HepG2 (cell line): ENCODE data around the gene CCDC158. TPM values are rescaled to one million over a fixed set of nuclear protein-coding genes. Genes with fewer than 3 reads are reported as not detected.
A peak's percentile ranks its signal among the peaks of the same experiment; 100 is the strongest.

Experiments used
- HCFC1 ChIP-seq: fragments of 150-350 bp; IDR thresholded peaks from 2 replicates; pipeline ENCODE4 v1.6.1; 2014; ENCODE audit warnings: low read depth, low read length
- HNF4A ChIP-seq: sonication (generic); formaldehyde crosslinking; IDR thresholded peaks from 2 replicates; pipeline ENCODE4 v1.4.0; 2020; ENCODE audit warnings: missing genetic modification reagents
- HOXA3 ChIP-seq: sonication (generic); formaldehyde crosslinking; IDR thresholded peaks from 2 replicates; pipeline ENCODE4 v1.5.0; 2020; ENCODE audit warnings: missing genetic modification reagents
- JDP2 ChIP-seq: sonication (generic); formaldehyde crosslinking; IDR thresholded peaks from 2 replicates; pipeline ENCODE4 v1.8.1; 2022; ENCODE audit warnings: missing genetic modification reagents, borderline replicate concordance
- MAFG ChIP-seq: sonication (generic); formaldehyde crosslinking; IDR thresholded peaks from 2 replicates; pipeline ENCODE4 v1.5.1; 2020; ENCODE audit warnings: mild to moderate bottlenecking, missing genetic modification reagents
- MEIS1 ChIP-seq: sonication (generic); formaldehyde crosslinking; IDR thresholded peaks from 2 replicates; pipeline ENCODE4 v1.9.0; 2021; ENCODE audit warnings: mild to moderate bottlenecking, missing genetic modification reagents, moderate library complexity, borderline replicate concordance
- NCOA2 ChIP-seq: sonication (generic); formaldehyde crosslinking; IDR thresholded peaks from 2 replicates; pipeline ENCODE4 v1.8.0; 2022; ENCODE audit warnings: inconsistent platforms
- NFKBIZ ChIP-seq: IDR thresholded peaks from 2 replicates; pipeline ENCODE4 v1.6.1; 2018; ENCODE audit warnings: missing genetic modification reagents, missing compliant biosample characterization
- PHF5A ChIP-seq: IDR thresholded peaks from one replicate; pipeline ENCODE4 v1.6.1; 2018; ENCODE audit warnings: low read depth, missing genetic modification reagents; ENCODE audit not compliant: unreplicated experiment
- SP1 ChIP-seq, 2 experiments: fragments of 450-650 bp in 1 of 2; sonication (generic) in 1 of 2; formaldehyde crosslinking in 1 of 2; IDR thresholded peaks; 2 replicates each; pipeline versions ENCODE4 v1.4.0 to v1.6.1; 2016 to 2020; ENCODE audit warnings: missing genetic modification reagents in 1 of 2
- SRSF9 ChIP-seq: fragments of 200-400 bp; formaldehyde crosslinking; IDR thresholded peaks from 2 replicates; pipeline ENCODE4 v1.6.1; 2018; ENCODE audit warnings: borderline replicate concordance, mild to moderate bottlenecking, low read depth, low read length; ENCODE audit not compliant: insufficient read depth, poor library complexity, severe bottlenecking
- ZBTB2 ChIP-seq: sonication (generic); formaldehyde crosslinking; IDR thresholded peaks from 2 replicates; pipeline ENCODE4 v1.8.0; 2022; ENCODE audit warnings: low read depth, missing genetic modification reagents
- ZFP36L2 ChIP-seq: sonication (generic); formaldehyde crosslinking; IDR thresholded peaks from 2 replicates; pipeline ENCODE4 v1.4.0; 2020; ENCODE audit warnings: missing genetic modification reagents
- ZNF234 ChIP-seq: sonication (generic); formaldehyde crosslinking; conservative IDR thresholded peaks from 2 replicates; pipeline ENCODE4 v1.5.1; 2020; ENCODE audit warnings: mild to moderate bottlenecking, missing genetic modification reagents
- ZNF530 ChIP-seq: sonication (generic); formaldehyde crosslinking; IDR thresholded peaks from 2 replicates; pipeline ENCODE4 v1.5.0; 2020; ENCODE audit warnings: low read depth, mild to moderate bottlenecking, missing genetic modification reagents
- ZSCAN21 ChIP-seq: sonication (generic); formaldehyde crosslinking; IDR thresholded peaks from 2 replicates; pipeline ENCODE4 v1.8.0; 2022; ENCODE audit warnings: mild to moderate bottlenecking, missing genetic modification reagents, moderate library complexity, borderline replicate concordance
- polyA plus RNA-seq, 8 experiments: library from polyadenylated mRNA; depleted of rRNA in 3 of 8; stranded (reverse) in 7 of 8; unstranded in 1 of 8; fragments of >200 nt; fragmentation: Illumina TruSeq in 4 of 8; extraction: Trizol in 4 of 8; gene quantifications; 2 replicates each; pipeline versions ENCODE4 v1.2.1 to v1.2.3, GENCODE V29; 2011 to 2016; ENCODE audit warnings: low read depth in 4 of 8, missing spikeins in 1 of 8, mixed read lengths in 1 of 8; ENCODE audit not compliant: insufficient read depth in 1 of 8
- total RNA-seq, 5 experiments: library from RNA; depleted of rRNA; stranded (reverse); fragments of >200 nt; fragmentation: Illumina TruSeq; extraction: Trizol; gene quantifications; 2 replicates each; pipeline ENCODE4 v1.2.3, GENCODE V29; 2016; ENCODE audit warnings: low read depth in 1 of 5
- TF ChIP-seq, protein P1 (sequence below): fragments of 450-650 bp; IDR thresholded peaks from 2 replicates; pipeline ENCODE4 v1.6.1; 2016
- TF ChIP-seq, protein P2 (sequence below): sonication (generic); formaldehyde crosslinking; IDR thresholded peaks from 2 replicates; pipeline ENCODE4 v1.5.0; 2020; ENCODE audit warnings: mild to moderate bottlenecking, missing genetic modification reagents
- TF ChIP-seq, protein P3 (sequence below): sonication (generic); formaldehyde crosslinking; IDR thresholded peaks from 2 replicates; pipeline ENCODE4 v1.5.1; 2020; ENCODE audit warnings: missing genetic modification reagents, mild to moderate bottlenecking, borderline replicate concordance
- TF ChIP-seq, protein P4 (sequence below): sonication (generic); formaldehyde crosslinking; IDR thresholded peaks from 2 replicates; pipeline ENCODE4 v1.4.0; 2020; ENCODE audit warnings: low read depth, mild to moderate bottlenecking, missing genetic modification reagents

The CCDC158 gene
- total and polyA plus RNA-seq, 2 of the 13 experiments (the other 11 are each of a cell fraction or from before 2014, with no cell fraction given): not detected

DNA sequence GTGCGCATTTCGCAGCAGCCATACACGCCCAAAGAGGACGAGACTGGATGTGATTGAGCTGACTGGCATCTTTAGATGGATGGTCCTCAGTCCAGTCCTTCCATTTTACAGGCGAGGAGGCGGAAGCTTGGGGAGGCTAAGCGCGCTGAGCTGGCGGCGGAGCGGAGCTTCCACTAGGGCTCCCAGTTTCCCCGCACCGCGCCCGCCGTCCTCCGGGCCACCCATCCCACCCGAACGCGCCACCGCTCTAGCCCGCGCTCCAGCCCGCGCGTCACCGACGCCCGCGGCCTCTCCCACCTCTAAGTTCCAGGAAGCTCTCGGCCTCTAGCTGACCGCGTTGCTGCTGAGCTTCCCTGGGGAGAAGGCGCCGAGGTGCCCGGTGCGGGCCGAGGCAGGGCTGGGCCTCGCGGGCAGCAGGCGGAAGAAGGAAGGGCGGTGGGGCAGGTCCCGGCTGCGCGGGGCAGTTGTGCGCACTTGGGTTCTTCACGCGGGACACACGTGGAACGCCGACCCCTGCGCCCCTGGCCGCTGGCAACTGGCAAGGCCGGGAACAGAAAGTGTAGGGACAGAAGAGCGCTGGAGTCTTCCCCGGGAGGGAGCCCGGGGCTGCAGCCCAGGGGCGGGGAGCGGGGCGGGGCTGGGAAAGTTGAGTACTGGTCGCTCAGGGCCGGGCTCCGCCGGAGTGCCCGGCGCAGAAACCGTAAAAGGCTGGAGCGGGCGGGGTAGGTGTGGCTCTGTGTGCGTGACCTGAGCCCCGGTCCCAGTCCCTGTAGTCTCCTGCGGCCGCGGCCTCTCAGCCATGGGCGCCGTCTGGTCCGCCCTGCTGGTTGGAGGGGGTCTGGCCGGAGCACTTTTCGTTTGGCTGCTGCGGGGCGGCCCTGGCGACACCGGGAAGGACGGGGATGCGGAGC lies 114.7 kb downstream of the CCDC158 start, which contains the start of gene STBD1 (continued):
- TF ChIP-seq, protein P1, sequence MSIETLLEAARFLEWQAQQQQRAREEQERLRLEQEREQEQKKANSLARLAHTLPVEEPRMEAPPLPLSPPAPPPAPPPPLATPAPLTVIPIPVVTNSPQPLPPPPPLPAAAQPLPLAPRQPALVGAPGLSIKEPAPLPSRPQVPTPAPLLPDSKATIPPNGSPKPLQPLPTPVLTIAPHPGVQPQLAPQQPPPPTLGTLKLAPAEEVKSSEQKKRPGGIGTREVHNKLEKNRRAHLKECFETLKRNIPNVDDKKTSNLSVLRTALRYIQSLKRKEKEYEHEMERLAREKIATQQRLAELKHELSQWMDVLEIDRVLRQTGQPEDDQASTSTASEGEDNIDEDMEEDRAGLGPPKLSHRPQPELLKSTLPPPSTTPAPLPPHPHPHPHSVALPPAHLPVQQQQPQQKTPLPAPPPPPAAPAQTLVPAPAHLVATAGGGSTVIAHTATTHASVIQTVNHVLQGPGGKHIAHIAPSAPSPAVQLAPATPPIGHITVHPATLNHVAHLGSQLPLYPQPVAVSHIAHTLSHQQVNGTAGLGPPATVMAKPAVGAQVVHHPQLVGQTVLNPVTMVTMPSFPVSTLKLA: no peak
- TF ChIP-seq HCFC1 (no peak; the same call in 1 of the 2 replicates), SP1 (IDR thresholded peaks at IDR 0.05) (no peak), SP1 (CRISPR knock-in tag; IDR thresholded peaks at IDR 0.05) (peak; percentile 32; the same call in 1 of the 2 replicates), ZNF530 (no peak), MAFG (CRISPR knock-in tag) (no peak), MEIS1 (peak; percentile 57), ZFP36L2 (CRISPR knock-in tag) (no peak), SRSF9 (no peak), ZNF234 (no peak), NFKBIZ (CRISPR knock-in tag) (peak; percentile 71; the same call in 1 of the 2 replicates), ZSCAN21 (peak; percentile 93), HNF4A (CRISPR knock-in tag) (peak; percentile 46), HOXA3 (CRISPR knock-in tag) (peak; percentile 48; the same call in 1 of the 2 replicates), ZBTB2 (CRISPR knock-in tag) (peak; percentile 60; the same call in 1 of the 2 replicates), JDP2 (no peak), NCOA2 (no peak), PHF5A (CRISPR knock-in tag) (peak; percentile 37)
- TF ChIP-seq, protein P2, sequence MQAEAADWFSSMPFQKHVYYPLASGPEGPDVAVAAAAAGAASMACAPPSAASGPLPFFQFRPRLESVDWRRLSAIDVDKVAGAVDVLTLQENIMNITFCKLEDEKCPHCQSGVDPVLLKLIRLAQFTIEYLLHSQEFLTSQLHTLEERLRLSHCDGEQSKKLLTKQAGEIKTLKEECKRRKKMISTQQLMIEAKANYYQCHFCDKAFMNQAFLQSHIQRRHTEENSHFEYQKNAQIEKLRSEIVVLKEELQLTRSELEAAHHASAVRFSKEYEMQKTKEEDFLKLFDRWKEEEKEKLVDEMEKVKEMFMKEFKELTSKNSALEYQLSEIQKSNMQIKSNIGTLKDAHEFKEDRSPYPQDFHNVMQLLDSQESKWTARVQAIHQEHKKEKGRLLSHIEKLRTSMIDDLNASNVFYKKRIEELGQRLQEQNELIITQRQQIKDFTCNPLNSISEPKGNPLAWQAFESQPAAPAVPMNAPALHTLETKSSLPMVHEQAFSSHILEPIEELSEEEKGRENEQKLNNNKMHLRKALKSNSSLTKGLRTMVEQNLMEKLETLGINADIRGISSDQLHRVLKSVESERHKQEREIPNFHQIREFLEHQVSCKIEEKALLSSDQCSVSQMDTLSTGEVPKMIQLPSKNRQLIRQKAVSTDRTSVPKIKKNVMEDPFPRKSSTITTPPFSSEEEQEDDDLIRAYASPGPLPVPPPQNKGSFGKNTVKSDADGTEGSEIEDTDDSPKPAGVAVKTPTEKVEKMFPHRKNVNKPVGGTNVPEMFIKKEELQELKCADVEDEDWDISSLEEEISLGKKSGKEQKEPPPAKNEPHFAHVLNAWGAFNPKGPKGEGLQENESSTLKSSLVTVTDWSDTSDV (CRISPR knock-in tag): peak; percentile 80
- TF ChIP-seq, protein P3, sequence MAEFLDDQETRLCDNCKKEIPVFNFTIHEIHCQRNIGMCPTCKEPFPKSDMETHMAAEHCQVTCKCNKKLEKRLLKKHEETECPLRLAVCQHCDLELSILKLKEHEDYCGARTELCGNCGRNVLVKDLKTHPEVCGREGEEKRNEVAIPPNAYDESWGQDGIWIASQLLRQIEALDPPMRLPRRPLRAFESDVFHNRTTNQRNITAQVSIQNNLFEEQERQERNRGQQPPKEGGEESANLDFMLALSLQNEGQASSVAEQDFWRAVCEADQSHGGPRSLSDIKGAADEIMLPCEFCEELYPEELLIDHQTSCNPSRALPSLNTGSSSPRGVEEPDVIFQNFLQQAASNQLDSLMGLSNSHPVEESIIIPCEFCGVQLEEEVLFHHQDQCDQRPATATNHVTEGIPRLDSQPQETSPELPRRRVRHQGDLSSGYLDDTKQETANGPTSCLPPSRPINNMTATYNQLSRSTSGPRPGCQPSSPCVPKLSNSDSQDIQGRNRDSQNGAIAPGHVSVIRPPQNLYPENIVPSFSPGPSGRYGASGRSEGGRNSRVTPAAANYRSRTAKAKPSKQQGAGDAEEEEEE (CRISPR knock-in tag): no peak
- TF ChIP-seq, protein P4, sequence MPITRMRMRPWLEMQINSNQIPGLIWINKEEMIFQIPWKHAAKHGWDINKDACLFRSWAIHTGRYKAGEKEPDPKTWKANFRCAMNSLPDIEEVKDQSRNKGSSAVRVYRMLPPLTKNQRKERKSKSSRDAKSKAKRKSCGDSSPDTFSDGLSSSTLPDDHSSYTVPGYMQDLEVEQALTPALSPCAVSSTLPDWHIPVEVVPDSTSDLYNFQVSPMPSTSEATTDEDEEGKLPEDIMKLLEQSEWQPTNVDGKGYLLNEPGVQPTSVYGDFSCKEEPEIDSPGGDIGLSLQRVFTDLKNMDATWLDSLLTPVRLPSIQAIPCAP: no peak
